GM20000 (cell line): Measurements from ENCODE around the gene CDR2L.

Experiments
- DNase-seq: peaks from one replicate; pipeline ENCODE4 v3.0.0; 2012; ENCODE audit warnings: low spot score
- TF ChIP-seq, protein P1 (sequence below): IDR thresholded peaks from 2 replicates; pipeline ENCODE4 v1.5.1; 2012; ENCODE audit warnings: mild to moderate bottlenecking, control low read depth; ENCODE audit errors: extremely low read depth, missing control alignments

The CDR2L gene

DNA sequence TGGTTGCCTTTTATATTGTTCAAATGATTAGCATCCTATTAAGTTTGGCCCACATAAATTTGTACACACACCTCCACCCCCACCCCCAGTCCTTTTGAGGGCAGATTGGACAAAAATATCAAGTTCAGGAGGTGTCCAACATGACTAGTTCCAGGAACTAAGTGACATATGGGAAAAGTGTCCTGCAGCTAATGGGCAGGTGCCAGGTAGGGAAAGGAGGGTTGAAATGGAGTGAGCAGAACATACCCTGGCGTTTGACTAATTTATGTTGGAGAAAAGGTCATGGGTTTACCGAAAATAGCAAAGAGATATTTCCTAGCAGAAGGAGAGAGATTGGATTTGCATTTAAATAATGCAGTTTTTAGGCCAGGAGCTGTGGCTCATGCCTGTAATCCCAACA, 64.5 kb downstream of the CDR2L start:
- no peak for DNase-seq
- TF ChIP-seq, protein P1, sequence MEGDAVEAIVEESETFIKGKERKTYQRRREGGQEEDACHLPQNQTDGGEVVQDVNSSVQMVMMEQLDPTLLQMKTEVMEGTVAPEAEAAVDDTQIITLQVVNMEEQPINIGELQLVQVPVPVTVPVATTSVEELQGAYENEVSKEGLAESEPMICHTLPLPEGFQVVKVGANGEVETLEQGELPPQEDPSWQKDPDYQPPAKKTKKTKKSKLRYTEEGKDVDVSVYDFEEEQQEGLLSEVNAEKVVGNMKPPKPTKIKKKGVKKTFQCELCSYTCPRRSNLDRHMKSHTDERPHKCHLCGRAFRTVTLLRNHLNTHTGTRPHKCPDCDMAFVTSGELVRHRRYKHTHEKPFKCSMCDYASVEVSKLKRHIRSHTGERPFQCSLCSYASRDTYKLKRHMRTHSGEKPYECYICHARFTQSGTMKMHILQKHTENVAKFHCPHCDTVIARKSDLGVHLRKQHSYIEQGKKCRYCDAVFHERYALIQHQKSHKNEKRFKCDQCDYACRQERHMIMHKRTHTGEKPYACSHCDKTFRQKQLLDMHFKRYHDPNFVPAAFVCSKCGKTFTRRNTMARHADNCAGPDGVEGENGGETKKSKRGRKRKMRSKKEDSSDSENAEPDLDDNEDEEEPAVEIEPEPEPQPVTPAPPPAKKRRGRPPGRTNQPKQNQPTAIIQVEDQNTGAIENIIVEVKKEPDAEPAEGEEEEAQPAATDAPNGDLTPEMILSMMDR: no peak
